GM21825 (cell line): Measurements from ENCODE around the gene SVOP.

Source experiments
- ATAC-seq: cut with Tn5 transposase; IDR thresholded peaks from one replicate; pipeline ENCODE4 v1.9.1; 2021; ENCODE audit warnings: mild to moderate bottlenecking, moderate library complexity; ENCODE audit not compliant: unreplicated experiment

The SVOP gene

DNA sequence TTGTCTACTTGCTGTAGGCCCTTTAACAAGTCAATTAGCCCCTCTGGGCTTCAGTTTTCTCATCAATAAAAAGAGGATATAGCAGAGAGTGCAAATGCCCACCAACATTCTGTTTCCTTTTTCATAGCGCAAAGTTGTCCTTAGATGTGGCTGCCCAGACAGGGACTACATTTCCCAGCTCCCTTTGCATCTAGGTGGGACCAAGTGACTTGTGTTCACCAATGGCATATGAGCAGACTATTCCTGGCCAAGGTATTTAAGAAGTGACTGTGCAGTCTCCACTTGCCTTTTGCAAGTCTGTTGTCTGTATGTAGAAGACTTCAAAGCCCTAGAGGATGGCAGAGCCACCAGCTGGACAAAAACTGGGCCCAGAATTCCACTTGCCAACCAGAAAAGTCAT lies 81.3 kb downstream of the SVOP start:
- ATAC-seq, result no peak

DNA sequence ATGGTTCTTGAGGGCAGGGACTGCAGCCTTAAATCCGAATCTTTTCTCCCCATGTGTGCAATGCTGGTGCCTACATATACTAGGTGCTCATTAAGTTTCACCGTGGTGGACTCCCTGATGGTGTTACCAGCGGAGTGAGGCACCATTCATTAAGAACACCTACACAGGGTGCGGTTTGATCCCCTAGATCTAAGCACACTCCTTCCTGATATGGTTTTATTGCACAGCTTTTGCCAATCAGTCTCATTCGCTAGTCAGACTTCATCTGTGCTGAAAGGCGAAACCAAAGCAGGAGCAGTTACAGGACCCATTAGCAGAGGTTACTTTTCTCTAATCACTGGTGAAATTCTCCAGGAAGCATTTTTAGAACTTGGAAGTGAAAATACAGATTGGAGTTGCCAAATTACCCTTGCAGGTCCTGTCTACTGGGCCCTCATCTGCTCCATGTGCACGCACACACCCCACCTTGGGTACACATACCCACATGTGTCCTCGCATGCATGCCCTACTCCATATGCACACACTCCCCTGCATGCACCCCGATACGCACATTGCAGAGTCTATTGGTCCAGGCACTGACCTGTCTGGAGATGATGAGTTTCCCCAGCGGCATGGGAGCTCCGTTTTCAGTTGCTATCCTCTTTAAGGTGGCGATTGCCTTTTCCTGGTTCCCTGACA lies 82.5 kb downstream of the SVOP start:
- ATAC-seq, result no peak

- ATAC-seq, result no peak
These were observed 85.6 kb downstream of the SVOP start for GRCh38 chr12:108935159-108935763.

- ATAC-seq, result no peak
These were observed 86.9 kb downstream of the SVOP start for GRCh38 chr12:108933949-108934348.

GRCh38 chr12:108930756-108931155 lies 90.1 kb downstream of the SVOP start:
- ATAC-seq, result no peak

- ATAC-seq, result no peak
These were observed 90.7 kb downstream of the SVOP start for GRCh38 chr12:108930155-108930554.

DNA sequence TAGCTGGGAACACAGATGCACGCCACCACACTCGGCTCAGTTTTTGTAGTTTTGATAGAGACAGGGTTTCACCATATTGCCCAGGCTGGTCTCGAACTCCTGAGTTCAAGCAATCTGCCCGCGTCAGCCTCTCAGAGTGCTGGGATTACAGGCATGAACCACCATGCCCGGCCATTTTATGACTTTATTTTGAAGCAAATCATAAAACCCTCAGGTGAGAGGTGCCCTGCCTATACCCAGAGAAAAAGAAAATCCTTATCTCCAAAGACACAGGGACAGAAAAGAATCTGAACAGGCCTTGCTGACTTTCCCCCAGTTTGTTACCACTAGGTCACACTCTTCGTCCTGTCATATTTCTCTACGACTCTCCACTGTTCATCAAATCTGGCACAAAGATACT lies 92.2 kb downstream of the SVOP start:
- ATAC-seq, result no peak

DNA sequence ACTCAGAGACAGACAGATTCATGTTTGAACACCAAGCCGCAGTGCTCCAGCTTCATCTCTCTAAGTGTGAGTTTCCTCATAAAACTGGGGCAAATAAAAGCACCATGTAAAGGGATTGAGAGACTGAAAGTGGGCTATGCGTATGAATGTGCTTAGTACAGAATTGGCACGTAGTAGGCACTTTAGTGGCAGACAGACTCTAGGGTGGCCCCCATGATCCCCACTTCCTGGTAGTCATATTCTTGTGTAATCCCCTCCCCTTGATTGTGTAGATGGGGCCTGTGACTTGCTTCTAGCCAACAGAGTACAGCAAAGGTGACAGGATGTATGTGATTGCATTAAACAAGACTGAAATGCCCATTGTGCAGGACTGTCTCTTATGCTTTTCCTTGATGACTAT lies 98.0 kb downstream of the SVOP start:
- no peak for ATAC-seq

- no peak for ATAC-seq
These were observed 98.9 kb downstream of the SVOP start for GRCh38 chr12:108921946-108922345.

- no peak for ATAC-seq
These were observed 101.8 kb downstream of the SVOP start for GRCh38 chr12:108918960-108919642.

DNA sequence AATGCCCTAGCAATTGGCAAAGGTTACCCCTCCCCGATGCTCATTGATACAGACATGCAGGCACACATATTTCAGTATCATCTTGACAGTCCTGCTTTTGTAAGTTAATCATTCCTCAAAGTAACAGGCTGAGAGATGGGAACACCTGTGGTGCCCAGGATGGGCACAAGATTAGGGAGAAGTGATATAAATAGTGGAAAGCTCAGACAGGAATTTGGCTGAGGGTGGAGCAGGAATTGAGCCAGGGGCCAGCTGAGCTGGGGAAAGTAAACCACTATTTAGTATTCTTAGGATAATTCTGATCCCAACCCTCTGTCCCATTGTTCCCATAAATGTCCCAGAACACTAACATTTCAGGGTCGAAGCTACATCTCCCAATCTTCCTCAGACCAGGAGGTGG lies 102.7 kb downstream of the SVOP start:
- ATAC-seq, result no peak

DNA sequence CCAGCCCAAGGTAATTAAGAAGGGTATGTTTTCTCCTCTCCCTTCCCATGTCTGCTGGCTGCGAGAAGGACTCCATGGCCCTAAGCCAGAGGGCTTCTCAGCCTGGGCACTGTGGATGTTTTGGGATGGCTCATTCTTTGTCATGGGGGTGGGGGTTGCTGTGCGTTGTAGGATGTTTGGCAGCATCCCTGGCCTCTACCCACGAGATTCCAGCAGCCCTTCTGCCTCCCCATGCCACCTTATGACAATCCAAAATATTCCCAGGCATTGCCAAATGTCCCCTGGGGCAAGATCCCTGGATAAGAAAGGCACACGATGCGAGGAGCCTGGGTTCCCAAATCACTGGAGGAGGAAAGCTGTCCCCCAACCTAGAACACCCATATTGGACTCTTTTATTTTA lies 104.5 kb downstream of the SVOP start:
- ATAC-seq, result no peak

- ATAC-seq, result no peak
These were observed 105.2 kb downstream of the SVOP start for GRCh38 chr12:108915632-108916133.

DNA sequence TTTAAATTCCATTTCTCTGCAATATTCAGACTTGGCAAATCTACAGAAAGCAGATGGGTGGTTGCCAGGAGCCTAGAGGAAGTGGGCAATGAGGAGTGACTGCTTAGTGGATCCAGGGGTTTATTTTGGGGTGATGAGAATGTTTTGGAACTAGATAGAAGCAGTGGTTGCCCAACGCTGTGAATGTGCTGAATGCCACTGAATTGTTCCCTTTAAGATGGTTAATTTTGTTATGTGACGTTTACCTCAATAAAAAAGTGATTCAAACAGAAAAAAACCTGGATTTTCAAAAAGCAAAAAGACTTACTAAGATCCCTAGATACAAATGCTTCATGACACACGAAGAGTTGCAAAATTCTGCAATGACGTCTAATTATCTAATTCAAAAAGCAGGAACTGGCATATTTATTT lies 106.7 kb downstream of the SVOP start:
- no peak for ATAC-seq

DNA sequence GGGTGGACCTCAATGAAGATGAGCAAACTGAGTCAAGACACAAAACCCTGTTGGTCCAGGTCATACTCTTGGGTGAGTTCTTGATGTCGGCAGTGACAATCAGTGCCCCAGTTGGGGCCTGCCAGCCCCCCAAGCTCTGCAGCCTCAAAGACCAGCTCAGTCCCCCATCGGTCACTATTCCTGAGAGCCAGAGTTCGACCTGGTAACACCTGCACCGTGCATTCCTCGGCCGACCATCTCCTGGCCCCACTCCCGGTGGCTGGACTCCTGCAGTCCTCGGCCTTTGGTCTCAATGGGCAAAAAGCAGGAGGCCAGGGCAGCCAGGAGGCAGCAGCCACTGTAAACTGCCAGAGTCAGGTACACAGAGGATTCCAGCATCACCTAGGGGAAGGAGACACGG lies 108.5 kb downstream of the SVOP start:
- ATAC-seq, result no peak

DNA sequence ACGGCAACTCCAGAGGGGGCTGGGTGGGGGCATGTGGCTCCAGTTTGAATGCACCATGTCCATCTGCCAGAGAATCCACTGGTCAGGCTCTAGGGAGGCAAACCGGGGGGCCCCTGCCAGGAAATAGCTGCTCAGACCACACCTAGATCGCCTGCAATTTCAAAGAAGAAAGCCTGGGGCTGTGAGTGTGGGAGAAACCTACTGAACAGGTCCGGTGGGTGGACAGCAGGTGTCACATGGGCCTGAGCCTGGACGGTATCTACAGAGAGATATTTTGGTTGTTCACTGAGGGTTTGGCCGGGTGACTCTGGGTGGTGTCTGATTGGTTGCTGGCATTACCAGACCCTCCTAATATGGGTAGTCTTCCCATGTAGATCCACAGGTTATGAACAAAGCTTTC lies 109.0 kb downstream of the SVOP start:
- no peak for ATAC-seq

GRCh38 chr12:108910336-108910735 lies 110.5 kb downstream of the SVOP start:
- no peak for ATAC-seq

- ATAC-seq, result no peak
These were observed 113.0 kb downstream of the SVOP start for GRCh38 chr12:108907839-108908351.

DNA sequence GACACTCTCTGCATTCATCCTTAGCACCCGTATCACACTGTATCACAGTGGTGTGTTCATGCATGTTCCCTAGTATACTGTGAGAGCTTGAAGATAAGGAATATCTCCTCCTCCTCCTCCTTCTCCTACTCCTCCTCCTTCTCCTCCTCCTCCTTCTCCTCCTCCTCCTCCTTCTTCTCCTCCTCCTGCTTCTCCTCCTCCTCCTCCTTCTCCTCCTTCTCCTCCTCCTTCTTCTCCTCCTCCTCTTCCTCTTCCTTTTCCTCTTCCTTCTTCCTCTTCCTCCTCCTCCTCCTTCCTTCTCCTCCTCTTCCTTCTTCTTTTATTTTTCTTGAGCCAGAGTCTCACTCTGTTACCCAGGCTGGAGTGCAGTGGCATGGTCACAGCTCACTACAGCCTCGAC lies 113.9 kb downstream of the SVOP start:
- ATAC-seq, result no peak

DNA sequence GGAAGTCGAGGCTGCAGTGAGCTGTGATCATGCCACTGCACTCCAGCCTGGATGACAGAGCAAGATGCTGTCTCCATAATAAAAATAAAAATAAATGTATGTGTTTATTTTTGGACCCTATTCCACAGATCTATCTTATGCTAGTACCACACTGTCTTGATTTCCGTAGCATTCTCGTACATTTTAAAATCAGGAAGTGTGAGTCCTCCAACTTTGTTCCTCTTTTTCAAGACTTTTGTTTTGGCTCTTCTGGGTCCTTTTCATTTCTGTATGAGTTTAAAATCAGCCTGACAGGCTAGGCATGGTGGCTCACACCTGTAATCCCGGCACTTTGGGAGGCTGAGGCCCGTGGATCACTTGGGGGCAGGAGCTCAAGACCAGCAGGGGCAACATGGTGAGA lies 115.1 kb downstream of the SVOP start:
- no peak for ATAC-seq

GRCh38 chr12:108899145-108899544 lies 121.7 kb downstream of the SVOP start:
- ATAC-seq, result no peak

DNA sequence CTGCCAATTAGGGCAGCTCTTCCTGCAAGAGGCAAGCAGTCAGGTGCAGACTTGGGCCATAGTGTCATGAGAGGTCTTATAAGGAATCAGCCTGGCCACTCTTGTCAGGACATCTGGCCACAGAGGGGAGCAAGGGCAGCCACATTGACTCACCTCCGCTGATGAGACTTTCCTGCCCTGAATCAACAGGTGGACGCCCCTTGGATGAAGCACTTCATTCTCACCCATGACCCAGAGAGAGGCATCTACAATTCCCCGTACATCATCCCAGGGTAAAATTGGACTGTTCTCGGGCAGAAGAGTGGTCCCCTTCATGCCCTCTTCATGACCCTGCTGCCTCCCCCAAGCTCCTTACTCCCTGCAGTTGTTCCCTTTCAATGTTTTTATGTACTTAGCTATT lies 124.1 kb downstream of the SVOP start:
- ATAC-seq, result no peak
